Measurements from ENCODE around the gene DNASE1.

The DNASE1 gene

DNA sequence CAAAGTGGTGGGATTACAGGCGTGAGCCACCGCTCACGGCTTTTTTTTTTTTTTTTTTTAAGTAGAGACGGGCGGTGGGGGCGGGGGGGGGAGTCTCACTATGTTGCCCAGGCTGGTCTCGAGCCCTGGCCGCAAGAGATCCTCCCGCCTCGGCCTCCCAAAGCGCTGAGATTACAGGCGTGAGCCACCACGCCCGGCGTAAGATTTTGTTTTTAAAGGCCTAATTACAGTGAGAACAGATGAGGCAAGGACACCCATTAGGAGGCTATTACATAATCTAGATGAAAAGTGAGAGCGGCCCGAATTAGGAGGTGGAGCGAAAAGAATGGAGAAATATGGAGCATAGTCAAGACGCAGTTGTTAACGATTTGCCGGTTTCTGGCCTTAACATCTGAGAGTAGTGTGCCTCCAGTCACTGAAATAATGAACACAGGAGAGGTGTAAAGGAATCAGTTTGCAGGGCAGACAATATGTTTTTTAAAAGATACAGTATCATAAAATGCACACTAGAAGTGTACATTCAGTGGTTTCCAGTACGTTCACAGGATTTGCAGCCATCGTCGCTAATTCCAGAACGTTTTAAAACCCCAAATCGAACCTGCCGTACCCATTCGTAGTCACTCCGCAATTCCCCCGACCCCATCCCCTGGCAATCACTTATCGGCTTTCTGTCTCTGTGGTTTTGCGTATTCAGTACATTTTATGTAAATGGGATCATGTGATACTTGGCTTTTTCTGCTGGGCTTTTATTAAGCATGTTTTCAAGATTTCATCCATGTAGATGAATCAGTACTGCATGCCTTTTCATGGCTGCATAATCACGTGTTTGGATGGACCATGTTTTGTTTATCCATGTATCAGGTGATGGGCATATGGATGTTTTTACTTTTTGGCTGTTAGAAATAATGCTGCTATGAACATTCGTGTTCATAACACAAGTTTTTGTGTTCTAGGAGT lies 41.7 kb upstream of the DNASE1 start:
- TF ChIP-seq, protein P1, sequence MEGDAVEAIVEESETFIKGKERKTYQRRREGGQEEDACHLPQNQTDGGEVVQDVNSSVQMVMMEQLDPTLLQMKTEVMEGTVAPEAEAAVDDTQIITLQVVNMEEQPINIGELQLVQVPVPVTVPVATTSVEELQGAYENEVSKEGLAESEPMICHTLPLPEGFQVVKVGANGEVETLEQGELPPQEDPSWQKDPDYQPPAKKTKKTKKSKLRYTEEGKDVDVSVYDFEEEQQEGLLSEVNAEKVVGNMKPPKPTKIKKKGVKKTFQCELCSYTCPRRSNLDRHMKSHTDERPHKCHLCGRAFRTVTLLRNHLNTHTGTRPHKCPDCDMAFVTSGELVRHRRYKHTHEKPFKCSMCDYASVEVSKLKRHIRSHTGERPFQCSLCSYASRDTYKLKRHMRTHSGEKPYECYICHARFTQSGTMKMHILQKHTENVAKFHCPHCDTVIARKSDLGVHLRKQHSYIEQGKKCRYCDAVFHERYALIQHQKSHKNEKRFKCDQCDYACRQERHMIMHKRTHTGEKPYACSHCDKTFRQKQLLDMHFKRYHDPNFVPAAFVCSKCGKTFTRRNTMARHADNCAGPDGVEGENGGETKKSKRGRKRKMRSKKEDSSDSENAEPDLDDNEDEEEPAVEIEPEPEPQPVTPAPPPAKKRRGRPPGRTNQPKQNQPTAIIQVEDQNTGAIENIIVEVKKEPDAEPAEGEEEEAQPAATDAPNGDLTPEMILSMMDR (IDR thresholded peaks at IDR 0.05) = no peak
- no peak overlapping the region for H3K27ac ChIP-seq

DNA sequence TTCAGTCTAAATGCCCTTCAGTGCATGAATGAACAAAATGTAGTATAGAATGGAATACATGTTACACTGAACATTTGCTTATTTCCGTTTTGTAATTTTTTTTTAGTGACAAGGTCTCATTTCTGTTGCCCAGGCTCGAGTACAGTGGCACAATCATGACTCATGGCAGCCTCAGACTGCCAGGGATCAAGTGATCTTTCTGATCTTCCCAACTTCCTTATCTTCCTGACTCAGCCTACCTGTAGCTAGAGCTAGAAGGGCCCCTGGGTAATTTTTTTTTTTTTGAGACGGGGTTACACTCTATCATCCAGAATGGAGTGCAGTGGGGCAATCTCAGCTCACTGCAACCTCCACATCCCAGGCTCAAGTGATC lies 35.7 kb upstream of the DNASE1 start:
- no peak overlapping the region for H3K4me2 ChIP-seq (ENCODE audit: low read length)
- TF ChIP-seq, protein P1 (IDR thresholded peaks at IDR 0.05) = no peak
- H2AFZ ChIP-seq = no peak overlapping the region
- H3K27ac ChIP-seq = no peak overlapping the region
- no peaks in the 10 kb centered on the region for H3K9me3 ChIP-seq (ENCODE audit: control insufficient read depth, low read length)
- H3K4me1 ChIP-seq = no peaks in the 10 kb centered on the region
- peaks cover 2% of the 10 kb centered on the region for H3K79me2 ChIP-seq
- no peak overlapping the region for H3K4me3 ChIP-seq (ENCODE audit: low read depth, low read length)
- H3K36me3 ChIP-seq (ENCODE audit: control insufficient read depth, insufficient read depth, low read length) = no peaks in the 10 kb centered on the region
- H3K27me3 ChIP-seq (ENCODE audit: control insufficient read depth, insufficient read depth, low read length) = no peaks in the 10 kb centered on the region
- H3K9ac ChIP-seq = no peak overlapping the region

More for the DNA sequence above, 41.7 kb upstream of the DNASE1 start:
- no peak overlapping the region for H2AFZ ChIP-seq
- no peak overlapping the region for H3K4me2 ChIP-seq (ENCODE audit: low read length)
- H3K9me3 ChIP-seq (ENCODE audit: control insufficient read depth, low read length) = no peaks in the 10 kb centered on the region
- H3K4me3 ChIP-seq (ENCODE audit: low read depth, low read length) = no peak overlapping the region
- H3K27me3 ChIP-seq (ENCODE audit: control insufficient read depth, insufficient read depth, low read length) = no peaks in the 10 kb centered on the region
- no peak overlapping the region for H3K9ac ChIP-seq
- H3K79me2 ChIP-seq = peaks cover 8% of the 10 kb centered on the region
- H3K4me1 ChIP-seq = no peaks in the 10 kb centered on the region
- H3K36me3 ChIP-seq (ENCODE audit: control insufficient read depth, insufficient read depth, low read length) = no peaks in the 10 kb centered on the region

DNA sequence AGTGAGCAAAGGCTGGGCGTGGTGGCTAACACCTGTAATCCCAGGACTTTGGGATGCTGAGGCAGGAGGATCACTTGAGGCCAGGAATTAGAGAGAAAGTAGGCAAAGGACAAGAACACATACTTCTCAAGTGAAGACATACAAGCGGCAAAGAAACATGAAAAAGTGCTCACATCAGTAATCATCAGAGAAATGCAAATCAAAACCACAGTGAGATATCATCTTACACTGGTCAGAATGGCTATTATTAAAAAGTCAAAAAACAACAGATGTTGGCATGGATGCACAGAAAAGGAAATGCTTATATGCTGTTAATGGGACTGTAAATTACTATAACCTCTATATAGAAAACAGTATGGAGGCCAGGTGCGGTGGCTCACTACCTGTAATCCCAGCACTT lies 30.8 kb upstream of the DNASE1 start:
- Histone ChIP-seq H3K4me3 (ENCODE audit: low read depth, low read length) (no peak overlapping the region), H3K4me1 (no peaks in the 10 kb centered on the region), H2AFZ (no peak overlapping the region), H3K36me3 (ENCODE audit: control insufficient read depth, insufficient read depth, low read length) (no peaks in the 10 kb centered on the region), H3K27me3 (ENCODE audit: control insufficient read depth, insufficient read depth, low read length) (no peaks in the 10 kb centered on the region), H3K9ac (no peak overlapping the region), H3K4me2 (ENCODE audit: low read length) (no peak overlapping the region), H3K79me2 (no peaks in the 10 kb centered on the region), H3K27ac (no peak overlapping the region), H3K9me3 (ENCODE audit: control insufficient read depth, low read length) (no peaks in the 10 kb centered on the region)
- TF ChIP-seq, protein P1 (IDR thresholded peaks at IDR 0.05) = no peak

DNA sequence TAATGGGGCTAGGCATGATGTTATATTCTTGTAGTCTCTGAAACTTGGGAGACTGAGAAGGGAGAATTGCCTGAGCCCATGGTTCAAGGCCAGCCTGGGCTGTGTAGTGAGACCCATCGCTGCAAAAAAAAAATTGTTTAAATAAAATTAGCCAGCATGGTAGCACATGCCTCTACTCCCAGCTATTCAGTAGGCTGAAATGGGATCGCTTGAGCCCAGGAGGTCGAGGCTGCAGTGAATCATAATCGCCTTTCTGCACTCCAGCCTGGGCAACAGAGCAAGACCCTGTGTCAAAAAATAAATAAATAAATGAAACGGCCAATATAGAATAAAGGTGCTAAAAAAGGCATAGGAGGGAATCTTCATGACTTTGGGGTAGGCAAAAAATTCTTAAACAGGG lies 29.2 kb upstream of the DNASE1 start:
- H2AFZ ChIP-seq = no peak overlapping the region
- H3K4me2 ChIP-seq (ENCODE audit: low read length) = no peak overlapping the region
- TF ChIP-seq, protein P1 (IDR thresholded peaks at IDR 0.05) = no peak
- no peak overlapping the region for H3K27ac ChIP-seq
- no peak overlapping the region for H3K9ac ChIP-seq
- no peaks in the 10 kb centered on the region for H3K4me1 ChIP-seq
- H3K27me3 ChIP-seq (ENCODE audit: control insufficient read depth, insufficient read depth, low read length) = no peaks in the 10 kb centered on the region
- no peaks in the 10 kb centered on the region for H3K9me3 ChIP-seq (ENCODE audit: control insufficient read depth, low read length)
- H3K36me3 ChIP-seq (ENCODE audit: control insufficient read depth, insufficient read depth, low read length) = no peaks in the 10 kb centered on the region
- no peak overlapping the region for H3K4me3 ChIP-seq (ENCODE audit: low read depth, low read length)
- no peaks in the 10 kb centered on the region for H3K79me2 ChIP-seq
